ENCODE measurements around the gene SFXN5.

SFXN5 gene

GRCh38 chr2:72993147-72993932, 78.2 kb downstream of the SFXN5 start:
- DNase-seq (ENCODE audit: low spot score), result peak; percentile 45

GRCh38 chr2:72992734-72993102, 78.8 kb downstream of the SFXN5 start:
- no peak for DNase-seq (ENCODE audit: low spot score)

GRCh38 chr2:72991980-72992733, 79.4 kb downstream of the SFXN5 start:
- DNase-seq (ENCODE audit: low spot score), result no peak

- DNase-seq (ENCODE audit: low spot score), result no peak
These were observed 80.1 kb downstream of the SFXN5 start for GRCh38 chr2:72991439-72991725.

- DNase-seq (ENCODE audit: low spot score), result no peak
These were observed 80.6 kb downstream of the SFXN5 start for GRCh38 chr2:72990695-72991438.

GRCh38 chr2:72989770-72990556, 81.5 kb downstream of the SFXN5 start:
- peak; percentile 58 for DNase-seq (ENCODE audit: low spot score)

GRCh38 chr2:72988726-72989273, 82.7 kb downstream of the SFXN5 start:
- DNase-seq (ENCODE audit: low spot score), result no peak

GRCh38 chr2:72988041-72988440, 83.5 kb downstream of the SFXN5 start:
- DNase-seq (ENCODE audit: low spot score), result no peak

GRCh38 chr2:72985891-72986683, 85.4 kb downstream of the SFXN5 start:
- DNase-seq (ENCODE audit: low spot score), result no peak

- no peak for DNase-seq (ENCODE audit: low spot score)
These were observed 86.4 kb downstream of the SFXN5 start for GRCh38 chr2:72985136-72985535.

GRCh38 chr2:72984172-72984671, 87.3 kb downstream of the SFXN5 start:
- no peak for DNase-seq (ENCODE audit: low spot score)

- DNase-seq (ENCODE audit: low spot score), result no peak
These were observed 87.9 kb downstream of the SFXN5 start for GRCh38 chr2:72983500-72984161.

GRCh38 chr2:72982781-72983499, 88.6 kb downstream of the SFXN5 start:
- no peak for DNase-seq (ENCODE audit: low spot score)

GRCh38 chr2:72982219-72982618, 89.3 kb downstream of the SFXN5 start:
- DNase-seq (ENCODE audit: low spot score), result no peak

GRCh38 chr2:72981536-72981935, 90.0 kb downstream of the SFXN5 start:
- no peak for DNase-seq (ENCODE audit: low spot score)

GRCh38 chr2:72980535-72981217, 90.8 kb downstream of the SFXN5 start:
- no peak for DNase-seq (ENCODE audit: low spot score)

- DNase-seq (ENCODE audit: low spot score), result peak; percentile 73
These were observed 91.6 kb downstream of the SFXN5 start for GRCh38 chr2:72979896-72980295.

GRCh38 chr2:72975017-72975416, 96.5 kb downstream of the SFXN5 start:
- no peak for DNase-seq (ENCODE audit: low spot score)

GRCh38 chr2:72974436-72974754, 97.1 kb downstream of the SFXN5 start:
- no peak for DNase-seq (ENCODE audit: low spot score)
